ENCODE results near the gene GLI3. TPM values are rescaled to one million over a fixed set of nuclear protein-coding genes. Genes with fewer than 3 reads are reported as not detected.

The GLI3 gene
- total and polyA plus RNA-seq, 10 of the 15 experiments (the other 5 are each of a cell fraction or from before 2014, with no cell fraction given): 0.01 TPM; not detected in 8

DNA sequence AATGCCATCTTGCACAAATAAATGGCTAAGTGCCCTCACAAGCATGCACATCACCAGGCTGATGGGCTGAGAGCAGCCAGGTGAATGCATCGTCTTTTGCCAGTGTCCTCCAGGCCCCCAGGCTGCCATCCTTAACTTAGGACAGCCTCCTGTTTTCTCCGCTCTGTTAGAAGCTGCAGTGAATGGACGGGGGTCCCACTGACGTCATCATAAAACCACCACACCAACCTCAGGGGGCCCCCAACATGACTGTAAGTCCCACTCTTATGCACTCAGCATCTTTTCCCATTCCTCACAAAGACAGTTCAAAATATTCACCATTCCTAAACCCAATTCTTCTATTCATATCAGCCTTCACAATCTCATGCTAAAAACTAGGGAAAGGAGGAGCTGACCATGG, 34.4 kb downstream of the GLI3 start (continued):
- no peak for TF ChIP-seq RB1 (IDR thresholded peaks at IDR 0.05; ENCODE audit: borderline replicate concordance)
- no peak for TF ChIP-seq E4F1 (IDR thresholded peaks at IDR 0.05; ENCODE audit: borderline replicate concordance, partially characterized antibody)
- TF ChIP-seq MXI1 (IDR thresholded peaks at IDR 0.05; ENCODE audit: low read depth, low read length): no peak
- TF ChIP-seq ZSCAN29 (IDR thresholded peaks at IDR 0.05): no peak
- TF ChIP-seq SMC3 (IDR thresholded peaks at IDR 0.05; ENCODE audit: borderline replicate concordance, low read length): no peak
- no peak for TF ChIP-seq BRCA1 (IDR thresholded peaks at IDR 0.05; ENCODE audit: low read depth, low read length)
- TF ChIP-seq, protein P1, sequence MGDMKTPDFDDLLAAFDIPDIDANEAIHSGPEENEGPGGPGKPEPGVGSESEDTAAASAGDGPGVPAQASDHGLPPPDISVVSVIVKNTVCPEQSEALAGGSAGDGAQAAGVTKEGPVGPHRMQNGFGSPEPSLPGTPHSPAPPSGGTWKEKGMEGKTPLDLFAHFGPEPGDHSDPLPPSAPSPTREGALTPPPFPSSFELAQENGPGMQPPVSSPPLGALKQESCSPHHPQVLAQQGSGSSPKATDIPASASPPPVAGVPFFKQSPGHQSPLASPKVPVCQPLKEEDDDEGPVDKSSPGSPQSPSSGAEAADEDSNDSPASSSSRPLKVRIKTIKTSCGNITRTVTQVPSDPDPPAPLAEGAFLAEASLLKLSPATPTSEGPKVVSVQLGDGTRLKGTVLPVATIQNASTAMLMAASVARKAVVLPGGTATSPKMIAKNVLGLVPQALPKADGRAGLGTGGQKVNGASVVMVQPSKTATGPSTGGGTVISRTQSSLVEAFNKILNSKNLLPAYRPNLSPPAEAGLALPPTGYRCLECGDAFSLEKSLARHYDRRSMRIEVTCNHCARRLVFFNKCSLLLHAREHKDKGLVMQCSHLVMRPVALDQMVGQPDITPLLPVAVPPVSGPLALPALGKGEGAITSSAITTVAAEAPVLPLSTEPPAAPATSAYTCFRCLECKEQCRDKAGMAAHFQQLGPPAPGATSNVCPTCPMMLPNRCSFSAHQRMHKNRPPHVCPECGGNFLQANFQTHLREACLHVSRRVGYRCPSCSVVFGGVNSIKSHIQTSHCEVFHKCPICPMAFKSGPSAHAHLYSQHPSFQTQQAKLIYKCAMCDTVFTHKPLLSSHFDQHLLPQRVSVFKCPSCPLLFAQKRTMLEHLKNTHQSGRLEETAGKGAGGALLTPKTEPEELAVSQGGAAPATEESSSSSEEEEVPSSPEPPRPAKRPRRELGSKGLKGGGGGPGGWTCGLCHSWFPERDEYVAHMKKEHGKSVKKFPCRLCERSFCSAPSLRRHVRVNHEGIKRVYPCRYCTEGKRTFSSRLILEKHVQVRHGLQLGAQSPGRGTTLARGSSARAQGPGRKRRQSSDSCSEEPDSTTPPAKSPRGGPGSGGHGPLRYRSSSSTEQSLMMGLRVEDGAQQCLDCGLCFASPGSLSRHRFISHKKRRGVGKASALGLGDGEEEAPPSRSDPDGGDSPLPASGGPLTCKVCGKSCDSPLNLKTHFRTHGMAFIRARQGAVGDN (IDR thresholded peaks at IDR 0.05): no peak

All from GM12878 (cell line).